H1 (cell line): ENCODE measurements around the gene PLD6.

ENCODE experiments used
- CREB1 ChIP-seq: IDR thresholded peaks from 2 replicates; pipeline ENCODE4 v1.6.1; 2012; ENCODE audit warnings: inconsistent platforms
- SP1 ChIP-seq: IDR thresholded peaks from 2 replicates; pipeline ENCODE4 v1.6.1; 2011; ENCODE audit warnings: low read depth, low read length
- TF ChIP-seq, protein P1 (sequence below), 3 experiments: IDR thresholded peaks; 1 replicate in 2 of 3; 2 replicates in 1 of 3; pipeline versions ENCODE4 v1.5.1 to v1.6.1; 2011; ENCODE audit warnings: low read length in 3 of 3, mild to moderate bottlenecking in 3 of 3, inconsistent platforms in 2 of 3, low read depth in 1 of 3, moderate library complexity in 1 of 3; ENCODE audit not compliant: insufficient read depth in 1 of 3; ENCODE audit errors: control extremely low read depth in 1 of 3

DNA sequence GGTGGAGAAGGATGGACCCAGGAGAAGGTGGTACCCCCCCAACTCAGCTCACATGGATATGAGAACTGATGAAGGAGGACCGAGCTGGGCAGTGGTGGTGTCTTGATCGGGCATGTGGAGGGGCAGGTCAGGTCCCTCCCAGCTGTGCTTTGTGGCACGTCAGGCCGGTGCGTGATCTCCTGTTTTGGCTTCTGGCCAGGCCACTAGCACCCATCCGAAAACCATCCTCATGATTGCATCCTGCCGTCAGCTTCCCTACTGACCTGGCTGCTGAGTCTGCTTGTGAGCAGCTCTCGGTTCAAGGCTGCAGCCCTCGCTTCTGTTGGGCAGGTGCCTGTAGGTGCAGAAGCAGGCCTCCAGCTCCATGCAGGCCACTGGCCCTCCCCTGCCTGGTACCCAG, 53.1 kb downstream of the PLD6 start:
- TF ChIP-seq CREB1, result no peak
- TF ChIP-seq SP1, result no peak
- TF ChIP-seq, protein P1, sequence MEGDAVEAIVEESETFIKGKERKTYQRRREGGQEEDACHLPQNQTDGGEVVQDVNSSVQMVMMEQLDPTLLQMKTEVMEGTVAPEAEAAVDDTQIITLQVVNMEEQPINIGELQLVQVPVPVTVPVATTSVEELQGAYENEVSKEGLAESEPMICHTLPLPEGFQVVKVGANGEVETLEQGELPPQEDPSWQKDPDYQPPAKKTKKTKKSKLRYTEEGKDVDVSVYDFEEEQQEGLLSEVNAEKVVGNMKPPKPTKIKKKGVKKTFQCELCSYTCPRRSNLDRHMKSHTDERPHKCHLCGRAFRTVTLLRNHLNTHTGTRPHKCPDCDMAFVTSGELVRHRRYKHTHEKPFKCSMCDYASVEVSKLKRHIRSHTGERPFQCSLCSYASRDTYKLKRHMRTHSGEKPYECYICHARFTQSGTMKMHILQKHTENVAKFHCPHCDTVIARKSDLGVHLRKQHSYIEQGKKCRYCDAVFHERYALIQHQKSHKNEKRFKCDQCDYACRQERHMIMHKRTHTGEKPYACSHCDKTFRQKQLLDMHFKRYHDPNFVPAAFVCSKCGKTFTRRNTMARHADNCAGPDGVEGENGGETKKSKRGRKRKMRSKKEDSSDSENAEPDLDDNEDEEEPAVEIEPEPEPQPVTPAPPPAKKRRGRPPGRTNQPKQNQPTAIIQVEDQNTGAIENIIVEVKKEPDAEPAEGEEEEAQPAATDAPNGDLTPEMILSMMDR (IDR thresholded peaks at IDR 0.05; ENCODE audit: control extremely low read depth in 1 of 3, insufficient read depth in 1 of 3, low read depth in 1 of 3, low read length in 3 of 3), result no peak
